Measurements from ENCODE around the gene PRKN. TPM values are rescaled to one million over a fixed set of nuclear protein-coding genes. Genes with fewer than 3 reads are reported as not detected.

PRKN gene
- total and polyA plus RNA-seq, 2 donors (not counting 3 experiments of a cell fraction or from before 2014, with no cell fraction given), result 0.06 TPM; not detected in 1

DNA sequence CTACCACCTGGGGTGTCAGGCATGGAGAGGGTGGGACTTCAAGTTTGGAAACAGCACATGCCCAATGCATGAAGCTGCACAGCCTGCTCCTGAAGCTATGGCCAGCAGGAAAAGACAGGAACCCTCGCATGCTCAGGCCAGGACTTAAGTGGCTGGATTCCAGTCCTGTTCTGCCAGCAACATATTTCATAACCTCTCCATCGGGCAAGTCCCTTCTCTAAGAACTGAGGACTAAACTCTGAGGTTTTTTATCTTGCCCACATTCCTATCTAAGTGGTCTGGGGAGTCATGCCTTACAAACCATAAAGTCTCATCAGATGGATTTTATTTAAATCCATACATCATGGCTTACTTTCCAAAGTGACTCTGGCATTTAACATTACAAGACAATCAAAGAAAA is 1426.2 kb downstream of the PRKN start:
- Histone ChIP-seq H3K9me1 (replicated peaks; ENCODE audit: control insufficient read depth, extremely low read depth, insufficient read depth, low read length) (no peaks in the 10 kb centered on the region), H3K4me1 (ENCODE audit: control insufficient read depth, extremely low read depth, insufficient read depth, low read length) (no peaks in the 10 kb centered on the region), H3K36me3 (ENCODE audit: control insufficient read depth in 2 of 2, extremely low read depth in 1 of 2, insufficient read depth in 2 of 2, low read length in 2 of 2) (no peaks in the 10 kb centered on the region), H3K79me2 (ENCODE audit: control insufficient read depth, insufficient read depth, low read length) (no peaks in the 10 kb centered on the region), H3K9me3 (replicated peaks; ENCODE audit: control insufficient read depth, insufficient read depth, low read length) (no peaks in the 10 kb centered on the region), H3K4me3 (replicated peaks in 1 of 3; ENCODE audit: insufficient read depth in 1 of 3, low read depth in 1 of 3, low read length in 3 of 3) (no peak overlapping the region), H3K4me2 (ENCODE audit: insufficient read depth, low read length) (no peak overlapping the region), H4K20me1 (replicated peaks; ENCODE audit: control insufficient read depth, extremely low read depth, insufficient read depth, low read length) (no peaks in the 10 kb centered on the region), H3K27ac (ENCODE audit: insufficient read depth, low read depth, low read length) (no peak overlapping the region), H2AFZ (ENCODE audit: low read depth, low read length) (no peak overlapping the region), H3K9ac (replicated peaks; ENCODE audit: extremely low read depth, insufficient read depth, low read length) (no peak overlapping the region), H3K27me3 (ENCODE audit: control insufficient read depth in 2 of 2, insufficient read depth in 2 of 2, low read length in 2 of 2) (no peaks in the 10 kb centered on the region)
- FAIRE-seq, result no peak
- BruUV-seq (replicated peaks), result no TSS peak
- ChIA-PET POLR2A (no interaction called here), CTCF (interaction anchor here (1.0 kb wide), 1 partner anchor 70 kb away, joined by 7 read pairs; no protein-coding TSS in a partner anchor)
- no peak for TF ChIP-seq EZH2 (IDR thresholded peaks at IDR 0.05; ENCODE audit: borderline replicate concordance, low read depth, low read length, severe bottlenecking)
- TF ChIP-seq POLR2A (IDR thresholded peaks at IDR 0.05; ENCODE audit: low read depth, low read length), result no peak
- dilution Hi-C loops (cut with MboI; ENCODE audit: extremely low pct_ligation_motif_present, low sequenced_read_pairs) (no loop called here), intact Hi-C loops (cut with micrococcal nuclease) (no loop called here)
- DNase-seq (ENCODE audit: low read depth, low spot score), result no peak

DNA sequence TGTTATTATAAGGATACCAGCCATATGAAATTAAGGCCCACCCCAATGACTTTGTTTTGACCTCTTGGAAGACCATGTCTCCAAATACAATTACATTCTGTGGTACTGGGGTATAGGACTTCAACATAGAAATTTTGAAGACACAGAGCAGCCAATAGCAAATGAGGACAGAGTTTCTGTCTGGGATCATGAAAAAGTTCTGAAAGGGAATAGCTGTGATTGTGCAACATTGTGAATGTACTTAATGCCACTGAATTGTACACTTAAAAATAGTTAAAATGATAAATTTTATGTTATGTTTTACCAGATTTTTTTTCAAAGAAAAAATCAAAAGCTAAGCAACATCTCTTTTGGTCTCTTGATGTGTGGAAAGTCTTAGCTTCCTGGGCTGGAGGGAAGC is 1426.7 kb downstream of the PRKN start:
- Histone ChIP-seq H3K9me1 (replicated peaks; ENCODE audit: control insufficient read depth, extremely low read depth, insufficient read depth, low read length) (no peaks in the 10 kb centered on the region), H3K4me1 (ENCODE audit: control insufficient read depth, extremely low read depth, insufficient read depth, low read length) (no peaks in the 10 kb centered on the region), H3K36me3 (ENCODE audit: control insufficient read depth in 2 of 2, extremely low read depth in 1 of 2, insufficient read depth in 2 of 2, low read length in 2 of 2) (no peaks in the 10 kb centered on the region), H3K4me3 (replicated peaks in 1 of 3; ENCODE audit: insufficient read depth in 1 of 3, low read depth in 1 of 3, low read length in 3 of 3) (no peak overlapping the region), H2AFZ (ENCODE audit: low read depth, low read length) (no peak overlapping the region), H3K27ac (ENCODE audit: insufficient read depth, low read depth, low read length) (no peak overlapping the region), H3K4me2 (ENCODE audit: insufficient read depth, low read length) (no peak overlapping the region), H3K9me3 (replicated peaks; ENCODE audit: control insufficient read depth, insufficient read depth, low read length) (no peaks in the 10 kb centered on the region), H3K79me2 (ENCODE audit: control insufficient read depth, insufficient read depth, low read length) (no peaks in the 10 kb centered on the region), H3K27me3 (ENCODE audit: control insufficient read depth in 2 of 2, insufficient read depth in 2 of 2, low read length in 2 of 2) (no peaks in the 10 kb centered on the region), H4K20me1 (replicated peaks; ENCODE audit: control insufficient read depth, extremely low read depth, insufficient read depth, low read length) (no peaks in the 10 kb centered on the region), H3K9ac (replicated peaks; ENCODE audit: extremely low read depth, insufficient read depth, low read length) (no peak overlapping the region)
- FAIRE-seq (no peak), DNase-seq (ENCODE audit: low read depth, low spot score) (no peak)
- BruUV-seq (replicated peaks), result no TSS peak
- intact Hi-C loops (cut with micrococcal nuclease), result no loop called here
- TF ChIP-seq, protein P1, sequence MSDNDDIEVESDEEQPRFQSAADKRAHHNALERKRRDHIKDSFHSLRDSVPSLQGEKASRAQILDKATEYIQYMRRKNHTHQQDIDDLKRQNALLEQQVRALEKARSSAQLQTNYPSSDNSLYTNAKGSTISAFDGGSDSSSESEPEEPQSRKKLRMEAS (IDR thresholded peaks at IDR 0.05; ENCODE audit: insufficient read depth, insufficient read length), result no peak
- no peak for TF ChIP-seq EZH2 (IDR thresholded peaks at IDR 0.05; ENCODE audit: borderline replicate concordance, low read depth, low read length, severe bottlenecking)
- no peak for TF ChIP-seq FOS (IDR thresholded peaks at IDR 0.05; ENCODE audit: borderline replicate concordance, insufficient read depth, low read length)
- TF ChIP-seq, protein P2, sequence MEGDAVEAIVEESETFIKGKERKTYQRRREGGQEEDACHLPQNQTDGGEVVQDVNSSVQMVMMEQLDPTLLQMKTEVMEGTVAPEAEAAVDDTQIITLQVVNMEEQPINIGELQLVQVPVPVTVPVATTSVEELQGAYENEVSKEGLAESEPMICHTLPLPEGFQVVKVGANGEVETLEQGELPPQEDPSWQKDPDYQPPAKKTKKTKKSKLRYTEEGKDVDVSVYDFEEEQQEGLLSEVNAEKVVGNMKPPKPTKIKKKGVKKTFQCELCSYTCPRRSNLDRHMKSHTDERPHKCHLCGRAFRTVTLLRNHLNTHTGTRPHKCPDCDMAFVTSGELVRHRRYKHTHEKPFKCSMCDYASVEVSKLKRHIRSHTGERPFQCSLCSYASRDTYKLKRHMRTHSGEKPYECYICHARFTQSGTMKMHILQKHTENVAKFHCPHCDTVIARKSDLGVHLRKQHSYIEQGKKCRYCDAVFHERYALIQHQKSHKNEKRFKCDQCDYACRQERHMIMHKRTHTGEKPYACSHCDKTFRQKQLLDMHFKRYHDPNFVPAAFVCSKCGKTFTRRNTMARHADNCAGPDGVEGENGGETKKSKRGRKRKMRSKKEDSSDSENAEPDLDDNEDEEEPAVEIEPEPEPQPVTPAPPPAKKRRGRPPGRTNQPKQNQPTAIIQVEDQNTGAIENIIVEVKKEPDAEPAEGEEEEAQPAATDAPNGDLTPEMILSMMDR (IDR thresholded peaks at IDR 0.05; ENCODE audit: extremely low read depth in 1 of 2, insufficient read depth in 1 of 2, low read depth in 1 of 2, low read length in 2 of 2), result no peak
- TF ChIP-seq GATA2 (IDR thresholded peaks at IDR 0.05; ENCODE audit: insufficient read depth, insufficient read length, low read depth, low read length), result no peak
- no peak for TF ChIP-seq MYC (IDR thresholded peaks at IDR 0.05; ENCODE audit: low read depth, low read length)
- no peak for TF ChIP-seq POLR2A (IDR thresholded peaks at IDR 0.05; ENCODE audit: low read depth, low read length)
- CTCF ChIA-PET, result interaction anchor here (1.0 kb wide), 1 partner anchor 70 kb away, joined by 7 read pairs; no protein-coding TSS in a partner anchor
- dilution Hi-C loops (cut with MboI; ENCODE audit: extremely low pct_ligation_motif_present, low sequenced_read_pairs), result no loop called here
- POLR2A ChIA-PET, result no interaction called here

Data from endothelial cell of umbilical vein (primary cell).